Keratinocyte (primary cell): Measurements from ENCODE around the gene EZH2. TPM values are rescaled to one million over a fixed set of nuclear protein-coding genes. Genes with fewer than 3 reads are reported as not detected.

ENCODE experiments used
- DNase-seq: peaks from one replicate; pipeline ENCODE4 v3.0.0-alpha.2; 2011; ENCODE audit warnings: low read depth, missing footprints, low spot score
- FAIRE-seq: peaks from 2 replicates; lab custom pipeline; 2011; peaks lifted over from hg19 to GRCh38; lab: Jason Lieb, UNC
- H2AFZ ChIP-seq: 2 replicates; pipeline ENCODE4 v1.6.0; 2012; ENCODE audit warnings: low read length, control low read depth, inconsistent platforms; ENCODE audit not compliant: control insufficient read depth
- H3K27ac ChIP-seq: 2 replicates; pipeline ENCODE4 v1.5.1; 2011; ENCODE audit warnings: low read length; ENCODE audit not compliant: control insufficient read depth, insufficient read depth
- H3K27me3 ChIP-seq: 3 replicates; pipeline ENCODE4 v1.6.0; 2011; ENCODE audit warnings: low read length; ENCODE audit not compliant: control insufficient read depth, insufficient read depth; ENCODE audit errors: extremely low read depth
- H3K36me3 ChIP-seq, 2 experiments: 2 replicates in 1 of 2; 3 replicates in 1 of 2; pipeline ENCODE4 v1.5.1; 2011; ENCODE audit warnings: low read length in 2 of 2, mild to moderate bottlenecking in 1 of 2; ENCODE audit not compliant: control insufficient read depth in 2 of 2, insufficient read depth in 2 of 2; ENCODE audit errors: extremely low read depth in 1 of 2
- H3K4me1 ChIP-seq: 3 replicates; pipeline ENCODE4 v1.5.1; 2011; ENCODE audit warnings: low read length; ENCODE audit not compliant: control insufficient read depth, insufficient read depth; ENCODE audit errors: extremely low read depth
- H3K4me2 ChIP-seq: 3 replicates; pipeline ENCODE4 v1.6.0; 2011; ENCODE audit warnings: low read depth, low read length; ENCODE audit not compliant: control insufficient read depth, insufficient read depth; ENCODE audit errors: extremely low read depth
- H3K4me3 ChIP-seq, 3 experiments: fragments of 200-600 bp in 1 of 3; sonication (generic) in 1 of 3; 2 replicates in 2 of 3; 3 replicates in 1 of 3; pipeline ENCODE4 v1.5.1; 2011 to 2016; ENCODE audit warnings: low read length in 3 of 3, mild to moderate bottlenecking in 3 of 3, control low read depth in 2 of 3, inconsistent platforms in 1 of 3, low read depth in 1 of 3, mixed read lengths in 1 of 3, mixed run types in 1 of 3, moderate library complexity in 1 of 3; ENCODE audit not compliant: control insufficient read depth in 2 of 3, insufficient read depth in 2 of 3; ENCODE audit errors: extremely low read depth in 1 of 3
- H3K79me2 ChIP-seq: 2 replicates; pipeline ENCODE4 v1.6.0; 2012; ENCODE audit warnings: low read length; ENCODE audit not compliant: control insufficient read depth, insufficient read depth
- H3K9ac ChIP-seq: 3 replicates; pipeline ENCODE4 v1.6.0; 2011; ENCODE audit warnings: low read length; ENCODE audit not compliant: control insufficient read depth, insufficient read depth; ENCODE audit errors: extremely low read depth
- H3K9me1 ChIP-seq: 3 replicates; pipeline ENCODE4 v1.6.0; 2011; ENCODE audit warnings: low read length; ENCODE audit not compliant: control insufficient read depth, insufficient read depth; ENCODE audit errors: extremely low read depth
- H3K9me3 ChIP-seq: 2 replicates; pipeline ENCODE4 v1.5.1; 2012; ENCODE audit warnings: low read depth, low read length; ENCODE audit not compliant: control insufficient read depth
- H4K20me1 ChIP-seq: 3 replicates; pipeline ENCODE4 v1.6.0; 2011; ENCODE audit warnings: low read length; ENCODE audit not compliant: control insufficient read depth, insufficient read depth; ENCODE audit errors: extremely low read depth
- CTCF ChIP-seq, 3 experiments: IDR thresholded peaks in 1 of 3; conservative IDR thresholded peaks in 1 of 3; optimal IDR thresholded peaks in 1 of 3; 2 replicates in 2 of 3; 3 replicates in 1 of 3; pipeline versions ENCODE3 to v1.5.1; 2011; ENCODE audit warnings: low read length in 3 of 3, mild to moderate bottlenecking in 3 of 3, moderate library complexity in 2 of 3, control low read depth in 1 of 3, inconsistent platforms in 1 of 3; ENCODE audit not compliant: insufficient read depth in 2 of 3; ENCODE audit errors: extremely low read depth in 1 of 3
- EZH2 ChIP-seq: IDR thresholded peaks from one replicate; pipeline ENCODE4 v1.6.1; 2012; ENCODE audit warnings: inconsistent platforms, mild to moderate bottlenecking, low read length, moderate library complexity
- dilution Hi-C: fragments of 300-500 bp; cut with MboI; formaldehyde crosslinking; loops from one replicate; pipeline ENCODE4 v1.7.0; 2020; ENCODE audit warnings: low sequenced_read_pairs; ENCODE audit not compliant: extremely low pct_ligation_motif_present
- polyA plus RNA-seq, 5 experiments: library from polyadenylated mRNA; depleted of rRNA in 3 of 5; stranded (reverse) in 3 of 5; stranded (forward) in 1 of 5; unstranded in 1 of 5; fragments of >200 nt; gene quantifications; 1 replicate in 1 of 5; 2 replicates in 3 of 5; 3 replicates in 1 of 5; pipeline versions ENCODE4 v1.2.1 to v1.2.3, GENCODE V29; 2011 to 2012; ENCODE audit warnings: missing spikeins in 2 of 5, low read depth in 1 of 5, low replicate concordance in 1 of 5

The EZH2 gene
- polyA plus RNA-seq, 1 donor (not counting 4 experiments of a cell fraction or from before 2014, with no cell fraction given) = 16.0 TPM

GRCh38 chr7:148825338-148825737 lies 58.8 kb downstream of the EZH2 start:
- peaks cover 0 to 10% of the 10 kb centered on the region in 2 experiments for H3K36me3 ChIP-seq

GRCh38 chr7:148824864-148825263 lies 59.2 kb downstream of the EZH2 start:
- Histone ChIP-seq H2AFZ (no peak overlapping the region), H3K27ac (no peak overlapping the region), H3K9ac (no peak overlapping the region), H3K9me3 (no peaks in the 10 kb centered on the region), H3K36me3 (peaks cover 0 to 10% of the 10 kb centered on the region in 2 experiments), H3K9me1 (no peaks in the 10 kb centered on the region), H4K20me1 (no peaks in the 10 kb centered on the region), H3K27me3 (no peaks in the 10 kb centered on the region), H3K4me3 (no peak overlapping the region), H3K79me2 (no peaks in the 10 kb centered on the region), H3K4me2 (no peak overlapping the region), H3K4me1 (peaks cover 4% of the 10 kb centered on the region)
- DNase-seq (no peak), FAIRE-seq (no peak)
- dilution Hi-C loops = no loop called here
- TF ChIP-seq EZH2 (no peak), CTCF (optimal IDR thresholded peaks at IDR 0.05 in 1 of 3, IDR thresholded peaks at IDR 0.05 in 1 of 3, conservative IDR thresholded peaks at IDR 0.05 in 1 of 3; ENCODE audit: extremely low read depth in 1 of 3, insufficient read depth in 2 of 3, low read length in 3 of 3) (no peak)

More at GRCh38 chr7:148825338-148825737, 58.8 kb downstream of the EZH2 start:
- H3K27me3 ChIP-seq = no peaks in the 10 kb centered on the region
- FAIRE-seq = no peak
- H2AFZ ChIP-seq = no peak overlapping the region
- no peak overlapping the region for H3K9ac ChIP-seq
- H4K20me1 ChIP-seq = no peaks in the 10 kb centered on the region
- H3K79me2 ChIP-seq = no peaks in the 10 kb centered on the region
- H3K4me2 ChIP-seq = no peak overlapping the region
- no peak overlapping the region for H3K4me3 ChIP-seq
- H3K27ac ChIP-seq = no peak overlapping the region
- no peaks in the 10 kb centered on the region for H3K9me1 ChIP-seq
- DNase-seq = no peak
- H3K4me1 ChIP-seq = no peaks in the 10 kb centered on the region
- no peaks in the 10 kb centered on the region for H3K9me3 ChIP-seq
- no peak for TF ChIP-seq CTCF (optimal IDR thresholded peaks at IDR 0.05 in 1 of 3, IDR thresholded peaks at IDR 0.05 in 1 of 3, conservative IDR thresholded peaks at IDR 0.05 in 1 of 3; ENCODE audit: extremely low read depth in 1 of 3, insufficient read depth in 2 of 3, low read length in 3 of 3)
- no peak for TF ChIP-seq EZH2
- dilution Hi-C loops = no loop called here
